GM23338 (cell line): ENCODE results near the gene AOPEP.

Experiments
- CREB1 ChIP-seq: fragments of 250-450 bp; sonication (Bioruptor Pico); IDR thresholded peaks from 2 replicates; pipeline ENCODE4 v1.5.0; 2020; ENCODE audit warnings: low read depth, mild to moderate bottlenecking, moderate library complexity
- EZH2phosphoT487 ChIP-seq: fragments of 200-600 bp; sonication (generic); IDR thresholded peaks from one replicate; pipeline ENCODE4 v1.8.1; 2018; ENCODE audit warnings: antibody characterized with exemption; ENCODE audit not compliant: unreplicated experiment
- STAT1 ChIP-seq: IDR thresholded peaks from one replicate; pipeline ENCODE4 v1.6.1; 2016; ENCODE audit warnings: antibody characterized with exemption; ENCODE audit not compliant: unreplicated experiment
- TF ChIP-seq, protein P1 (sequence below), 2 experiments: fragments of 200-600 bp in 1 of 2; sonication (generic) in 1 of 2; conservative IDR thresholded peaks; 2 replicates each; pipeline versions ENCODE4 v1.5.1 to v1.6.1; 2016 to 2017; ENCODE audit warnings: antibody characterized with exemption in 2 of 2, low read depth in 2 of 2, mild to moderate bottlenecking in 2 of 2, moderate library complexity in 1 of 2
- TF ChIP-seq, protein P2 (sequence below): IDR thresholded peaks from one replicate; pipeline ENCODE4 v1.6.1; 2018; ENCODE audit warnings: antibody characterized with exemption; ENCODE audit not compliant: unreplicated experiment

DNA sequence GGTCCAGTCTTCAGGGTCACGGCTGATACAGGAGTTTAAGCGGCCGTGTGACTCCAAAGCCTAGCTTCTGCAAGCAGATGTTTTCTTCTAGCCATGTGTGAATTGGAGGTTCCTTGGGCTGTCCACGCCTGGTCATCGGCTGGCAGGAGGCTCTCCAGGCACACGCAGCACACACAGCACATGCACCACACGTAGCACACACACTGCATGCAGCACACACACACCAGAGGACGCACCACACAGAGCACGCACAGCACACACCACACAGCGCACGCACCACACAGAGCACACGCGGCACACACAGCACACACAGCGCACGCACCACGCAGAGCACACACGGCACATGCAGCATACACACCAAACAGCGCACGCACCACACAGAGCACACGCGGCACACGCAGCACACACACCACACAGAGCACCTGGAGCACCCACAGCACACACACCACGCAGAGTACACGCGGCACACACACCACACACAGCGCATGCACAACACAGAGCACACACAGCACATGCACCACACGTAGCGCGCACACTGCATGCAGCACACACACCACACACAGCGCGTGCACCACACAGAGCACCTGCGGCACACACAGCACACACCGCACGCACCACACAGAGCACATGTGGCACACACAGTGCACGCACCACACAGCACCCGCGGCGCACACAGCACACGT lies 356.7 kb downstream of the AOPEP start:
- TF ChIP-seq, protein P1, sequence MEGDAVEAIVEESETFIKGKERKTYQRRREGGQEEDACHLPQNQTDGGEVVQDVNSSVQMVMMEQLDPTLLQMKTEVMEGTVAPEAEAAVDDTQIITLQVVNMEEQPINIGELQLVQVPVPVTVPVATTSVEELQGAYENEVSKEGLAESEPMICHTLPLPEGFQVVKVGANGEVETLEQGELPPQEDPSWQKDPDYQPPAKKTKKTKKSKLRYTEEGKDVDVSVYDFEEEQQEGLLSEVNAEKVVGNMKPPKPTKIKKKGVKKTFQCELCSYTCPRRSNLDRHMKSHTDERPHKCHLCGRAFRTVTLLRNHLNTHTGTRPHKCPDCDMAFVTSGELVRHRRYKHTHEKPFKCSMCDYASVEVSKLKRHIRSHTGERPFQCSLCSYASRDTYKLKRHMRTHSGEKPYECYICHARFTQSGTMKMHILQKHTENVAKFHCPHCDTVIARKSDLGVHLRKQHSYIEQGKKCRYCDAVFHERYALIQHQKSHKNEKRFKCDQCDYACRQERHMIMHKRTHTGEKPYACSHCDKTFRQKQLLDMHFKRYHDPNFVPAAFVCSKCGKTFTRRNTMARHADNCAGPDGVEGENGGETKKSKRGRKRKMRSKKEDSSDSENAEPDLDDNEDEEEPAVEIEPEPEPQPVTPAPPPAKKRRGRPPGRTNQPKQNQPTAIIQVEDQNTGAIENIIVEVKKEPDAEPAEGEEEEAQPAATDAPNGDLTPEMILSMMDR (conservative IDR thresholded peaks at IDR 0.05; ENCODE audit: low read depth in 2 of 2) = no peak
- no peak for TF ChIP-seq STAT1
- TF ChIP-seq EZH2phosphoT487 = no peak
- no peak for TF ChIP-seq CREB1 (CRISPR knock-in tag)
- TF ChIP-seq, protein P2, sequence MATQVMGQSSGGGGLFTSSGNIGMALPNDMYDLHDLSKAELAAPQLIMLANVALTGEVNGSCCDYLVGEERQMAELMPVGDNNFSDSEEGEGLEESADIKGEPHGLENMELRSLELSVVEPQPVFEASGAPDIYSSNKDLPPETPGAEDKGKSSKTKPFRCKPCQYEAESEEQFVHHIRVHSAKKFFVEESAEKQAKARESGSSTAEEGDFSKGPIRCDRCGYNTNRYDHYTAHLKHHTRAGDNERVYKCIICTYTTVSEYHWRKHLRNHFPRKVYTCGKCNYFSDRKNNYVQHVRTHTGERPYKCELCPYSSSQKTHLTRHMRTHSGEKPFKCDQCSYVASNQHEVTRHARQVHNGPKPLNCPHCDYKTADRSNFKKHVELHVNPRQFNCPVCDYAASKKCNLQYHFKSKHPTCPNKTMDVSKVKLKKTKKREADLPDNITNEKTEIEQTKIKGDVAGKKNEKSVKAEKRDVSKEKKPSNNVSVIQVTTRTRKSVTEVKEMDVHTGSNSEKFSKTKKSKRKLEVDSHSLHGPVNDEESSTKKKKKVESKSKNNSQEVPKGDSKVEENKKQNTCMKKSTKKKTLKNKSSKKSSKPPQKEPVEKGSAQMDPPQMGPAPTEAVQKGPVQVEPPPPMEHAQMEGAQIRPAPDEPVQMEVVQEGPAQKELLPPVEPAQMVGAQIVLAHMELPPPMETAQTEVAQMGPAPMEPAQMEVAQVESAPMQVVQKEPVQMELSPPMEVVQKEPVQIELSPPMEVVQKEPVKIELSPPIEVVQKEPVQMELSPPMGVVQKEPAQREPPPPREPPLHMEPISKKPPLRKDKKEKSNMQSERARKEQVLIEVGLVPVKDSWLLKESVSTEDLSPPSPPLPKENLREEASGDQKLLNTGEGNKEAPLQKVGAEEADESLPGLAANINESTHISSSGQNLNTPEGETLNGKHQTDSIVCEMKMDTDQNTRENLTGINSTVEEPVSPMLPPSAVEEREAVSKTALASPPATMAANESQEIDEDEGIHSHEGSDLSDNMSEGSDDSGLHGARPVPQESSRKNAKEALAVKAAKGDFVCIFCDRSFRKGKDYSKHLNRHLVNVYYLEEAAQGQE = no peak
